ENCODE measurements around the gene REEP3. TPM values are rescaled to one million over a fixed set of nuclear protein-coding genes. Genes with fewer than 3 reads are reported as not detected.

The REEP3 gene
- polyA plus RNA-seq, 3 donors: 29.7 to 35.7 (median 32.6) TPM

GRCh38 chr10:63628526-63629362 lies 107.5 kb downstream of the REEP3 start:
- DNase-seq (ENCODE audit: low read depth in 3 of 3, low spot score in 2 of 3): peak in 2 of 3 donors; percentile 79 to 84

- DNase-seq (ENCODE audit: low read depth in 3 of 3, low spot score in 2 of 3): peak; percentile 93 to 97 (median 96)
These were observed 108.3 kb downstream of the REEP3 start for GRCh38 chr10:63629363-63630084.

- DNase-seq (ENCODE audit: low read depth in 3 of 3, low spot score in 2 of 3): peak in 2 of 3 donors; percentile 74 to 79
These were observed 109.1 kb downstream of the REEP3 start for GRCh38 chr10:63630085-63630930.

GRCh38 chr10:63630931-63631680 lies 109.9 kb downstream of the REEP3 start:
- peak in 1 of 3 donors; percentile 66 for DNase-seq (ENCODE audit: low read depth in 3 of 3, low spot score in 2 of 3)

- DNase-seq (ENCODE audit: low read depth in 3 of 3, low spot score in 2 of 3): no peak
These were observed 110.8 kb downstream of the REEP3 start for GRCh38 chr10:63631991-63632390.

GRCh38 chr10:63633677-63634487 lies 112.7 kb downstream of the REEP3 start:
- DNase-seq (ENCODE audit: low read depth in 3 of 3, low spot score in 2 of 3): no peak

GRCh38 chr10:63634488-63635065 lies 113.4 kb downstream of the REEP3 start:
- DNase-seq (ENCODE audit: low read depth in 3 of 3, low spot score in 2 of 3): no peak

- DNase-seq (ENCODE audit: low read depth in 3 of 3, low spot score in 2 of 3): no peak
These were observed 115.6 kb downstream of the REEP3 start for GRCh38 chr10:63636812-63637211.

- DNase-seq (ENCODE audit: low read depth in 3 of 3, low spot score in 2 of 3): no peak
These were observed 116.7 kb downstream of the REEP3 start for GRCh38 chr10:63637901-63638327.

- DNase-seq (ENCODE audit: low read depth in 3 of 3, low spot score in 2 of 3): no peak
These were observed 120.2 kb downstream of the REEP3 start for GRCh38 chr10:63641366-63641765.

GRCh38 chr10:63641799-63642198 lies 120.6 kb downstream of the REEP3 start:
- DNase-seq (ENCODE audit: low read depth in 3 of 3, low spot score in 2 of 3): no peak

GRCh38 chr10:63642808-63643207 lies 121.6 kb downstream of the REEP3 start:
- DNase-seq (ENCODE audit: low read depth in 3 of 3, low spot score in 2 of 3): no peak

- DNase-seq (ENCODE audit: low read depth in 3 of 3, low spot score in 2 of 3): no peak
These were observed 123.4 kb downstream of the REEP3 start for GRCh38 chr10:63644418-63645142.

- DNase-seq (ENCODE audit: low read depth in 3 of 3, low spot score in 2 of 3): no peak
These were observed 124.0 kb downstream of the REEP3 start for GRCh38 chr10:63645195-63645594.

- no peak for DNase-seq (ENCODE audit: low read depth in 3 of 3, low spot score in 2 of 3)
These were observed 125.3 kb downstream of the REEP3 start for GRCh38 chr10:63646491-63646890.

GRCh38 chr10:63651864-63652263 lies 130.7 kb downstream of the REEP3 start:
- no peak for DNase-seq (ENCODE audit: low read depth in 3 of 3, low spot score in 2 of 3)

GRCh38 chr10:63653747-63654146 lies 132.5 kb downstream of the REEP3 start:
- no peak for DNase-seq (ENCODE audit: low read depth in 3 of 3, low spot score in 2 of 3)

GRCh38 chr10:63657761-63658160 lies 136.6 kb downstream of the REEP3 start:
- no peak for DNase-seq (ENCODE audit: low read depth in 3 of 3, low spot score in 2 of 3)
